Uterus (tissue), 4 donors: Measurements from ENCODE around the gene ITK. TPM values are rescaled to one million over a fixed set of nuclear protein-coding genes. Genes with fewer than 3 reads are reported as not detected.

Experiments used
- DNase-seq, 2 donors: peaks; one replicate each; pipeline ENCODE4 v3.0.0-alpha.2; 2019 to 2020
- H3K27ac ChIP-seq, 2 donors: fragments of 200-600 bp; sonication (generic); 1 replicate in 1 of 2; 2 replicates in 1 of 2; pipeline ENCODE4 v1.5.1; 2016 to 2018
- H3K27me3 ChIP-seq, 2 donors: fragments of 200-600 bp; sonication (generic); one replicate each; pipeline ENCODE4 v1.5.1; 2018 to 2019; ENCODE audit warnings: control low read depth in 1 of 2
- H3K36me3 ChIP-seq, 2 donors: fragments of 200-600 bp; sonication (generic); one replicate each; pipeline ENCODE4 v1.5.1; 2019; ENCODE audit warnings: control low read depth in 1 of 2
- H3K4me1 ChIP-seq, 2 donors: fragments of 200-600 bp; sonication (generic); one replicate each; pipeline ENCODE4 v1.5.1; 2018 to 2019; ENCODE audit warnings: control low read depth in 1 of 2
- H3K4me3 ChIP-seq, 2 donors: fragments of 200-600 bp; sonication (generic); 1 replicate in 1 of 2; 2 replicates in 1 of 2; pipeline ENCODE4 v1.5.1; 2018 to 2019; ENCODE audit warnings: mild to moderate bottlenecking in 1 of 2
- H3K9me3 ChIP-seq, 2 donors: fragments of 200-600 bp; sonication (generic); one replicate each; pipeline ENCODE4 v1.5.1; 2019; ENCODE audit warnings: control low read depth in 1 of 2
- CTCF ChIP-seq, 4 experiments: fragments of 200-600 bp in 2 of 4; fragments of 450-650 bp in 2 of 4; sonication (generic) in 2 of 4; IDR thresholded peaks; one replicate each; pipeline ENCODE4 v1.5.1; 2016 to 2019; ENCODE audit warnings: antibody characterized with exemption in 4 of 4, mild to moderate bottlenecking in 2 of 4, moderate library complexity in 1 of 4
- POLR2A ChIP-seq, 2 donors: fragments of 450-650 bp; IDR thresholded peaks; one replicate each; pipeline ENCODE4 v1.6.1; 2016; ENCODE audit warnings: antibody characterized with exemption in 2 of 2, mild to moderate bottlenecking in 1 of 2, moderate library complexity in 1 of 2
- intact Hi-C: fragments of 100-400 bp; cut with DNase I; formaldehyde crosslinking; loops from one replicate; pipeline ENCODE4 v1.15.1; 2023; ENCODE audit warnings: low total_unique reads
- total RNA-seq, 4 donors: library from RNA; depleted of rRNA in 3 of 4; stranded (reverse); fragments of >200 nt in 3 of 4; gene quantifications; one replicate each; pipeline versions ENCODE4 v1.1.0 to v1.2.4, GENCODE V29; 2014 to 2023
- donor health status: DM: yes; HTN: yes; CAD: no.

ITK gene
- total RNA-seq, 4 donors from 2014 or later = 0.41 to 2.8 (median 1.8) TPM

GRCh38 chr5:157285310-157286035 is 104.8 kb downstream of the ITK start:
- no peak overlapping the region for H3K4me3 ChIP-seq
- intact Hi-C loops = no loop called here
- TF ChIP-seq POLR2A (IDR thresholded peaks at IDR 0.05) (no peak), CTCF (IDR thresholded peaks at IDR 0.05) (no peak)
- H3K9me3 ChIP-seq = no peaks in the 10 kb centered on the region
- H3K27me3 ChIP-seq = no peaks in the 10 kb centered on the region
- H3K27ac ChIP-seq = no peak overlapping the region
- DNase-seq = no peak
- H3K4me1 ChIP-seq = no peaks in the 10 kb centered on the region
- H3K36me3 ChIP-seq = no peaks in the 10 kb centered on the region

- Histone ChIP-seq H3K36me3 (no peaks in the 10 kb centered on the region), H3K4me1 (no peaks in the 10 kb centered on the region)
- intact Hi-C loops = no loop called here
Observed at GRCh38 chr5:157286761-157287211, 106.1 kb downstream of the ITK start.

GRCh38 chr5:157288405-157289163 is 107.9 kb downstream of the ITK start:
- no peak for DNase-seq
- no peaks in the 10 kb centered on the region for H3K36me3 ChIP-seq
- no peaks in the 10 kb centered on the region for H3K9me3 ChIP-seq
- no peak for TF ChIP-seq CTCF (IDR thresholded peaks at IDR 0.05)
- no peak for TF ChIP-seq POLR2A (IDR thresholded peaks at IDR 0.05)
- H3K27ac ChIP-seq = no peak overlapping the region
- no peak overlapping the region for H3K4me3 ChIP-seq
- intact Hi-C loops = no loop called here
- H3K4me1 ChIP-seq = no peaks in the 10 kb centered on the region
- H3K27me3 ChIP-seq = no peaks in the 10 kb centered on the region

More at GRCh38 chr5:157286761-157287211, 106.1 kb downstream of the ITK start:
- TF ChIP-seq POLR2A (IDR thresholded peaks at IDR 0.05) = no peak
- TF ChIP-seq CTCF (IDR thresholded peaks at IDR 0.05) = no peak
- no peak overlapping the region for H3K27ac ChIP-seq
- DNase-seq = no peak
- H3K27me3 ChIP-seq = no peaks in the 10 kb centered on the region
- no peak overlapping the region for H3K4me3 ChIP-seq
- H3K9me3 ChIP-seq = no peaks in the 10 kb centered on the region

- TF ChIP-seq CTCF (IDR thresholded peaks at IDR 0.05) (no peak), POLR2A (IDR thresholded peaks at IDR 0.05) (no peak)
- no peak for DNase-seq
- H3K4me1 ChIP-seq = no peaks in the 10 kb centered on the region
- no peak overlapping the region for H3K4me3 ChIP-seq
- H3K9me3 ChIP-seq = no peaks in the 10 kb centered on the region
- H3K27ac ChIP-seq = no peak overlapping the region
- H3K36me3 ChIP-seq = no peaks in the 10 kb centered on the region
- intact Hi-C loops = no loop called here
- no peaks in the 10 kb centered on the region for H3K27me3 ChIP-seq
Observed at GRCh38 chr5:157289164-157289819, 108.7 kb downstream of the ITK start.
